GM21723 (cell line): Measurements from ENCODE around the gene ODAD3.
"Not testable (repeated sequence)": the region's sequence is repeated elsewhere in the genome, so short reads cannot be mapped to it uniquely, and the experiment has no call there.

Experiments used
- ATAC-seq: cut with Tn5 transposase; IDR thresholded peaks from one replicate; pipeline ENCODE4 v1.9.1; 2021; ENCODE audit warnings: mild to moderate bottlenecking, moderate library complexity; ENCODE audit not compliant: unreplicated experiment

Gene ODAD3

DNA sequence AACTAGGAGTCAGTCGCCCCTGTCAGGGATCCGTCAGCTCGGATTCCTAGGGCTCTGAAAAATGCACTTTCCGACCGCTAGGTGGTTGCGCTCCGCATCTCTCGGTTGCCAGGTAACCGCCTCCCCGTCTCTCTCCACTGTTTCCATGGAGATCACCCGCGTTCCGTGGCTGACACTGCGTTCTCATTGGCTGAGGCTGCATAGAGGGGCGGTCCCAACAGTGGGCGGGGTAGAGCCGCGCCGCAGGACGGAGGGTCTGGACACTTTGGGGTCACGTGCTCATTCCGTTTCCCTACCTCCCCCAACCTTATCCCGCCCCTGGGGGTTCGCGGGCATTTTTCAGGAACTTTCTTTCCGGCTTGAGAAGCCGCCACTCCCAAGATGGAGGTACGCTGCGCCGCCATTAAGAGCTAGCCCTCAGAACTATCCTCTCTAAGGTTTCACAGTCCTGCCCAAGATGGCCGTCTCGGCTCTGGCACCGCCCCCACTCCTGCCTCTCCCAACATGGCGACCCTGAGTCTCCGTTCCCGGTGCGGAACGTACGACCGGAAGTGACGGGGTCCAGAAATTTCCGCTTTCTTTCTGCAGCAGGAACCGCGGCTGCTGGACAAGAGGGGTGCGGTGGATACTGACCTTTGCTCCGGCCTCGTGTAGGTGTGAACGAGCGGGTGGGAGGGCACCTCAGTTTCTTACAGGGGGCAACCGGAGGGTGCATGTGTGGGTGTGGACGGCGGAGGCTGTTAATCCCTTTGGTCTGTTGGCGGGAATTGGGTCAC is at the start of gene ODAD3, which contains the start of gene PRKCSH:
ODAD3 (minus strand) TSS at position 65 of the 776 bp plus-strand sequence. CDS start 105 bp downstream, outside the sequence.
PRKCSH (plus strand) TSS at position 579 of the 776 bp plus-strand sequence. CDS start 483 bp downstream, outside the sequence.
- peak; percentile 88 for ATAC-seq

DNA sequence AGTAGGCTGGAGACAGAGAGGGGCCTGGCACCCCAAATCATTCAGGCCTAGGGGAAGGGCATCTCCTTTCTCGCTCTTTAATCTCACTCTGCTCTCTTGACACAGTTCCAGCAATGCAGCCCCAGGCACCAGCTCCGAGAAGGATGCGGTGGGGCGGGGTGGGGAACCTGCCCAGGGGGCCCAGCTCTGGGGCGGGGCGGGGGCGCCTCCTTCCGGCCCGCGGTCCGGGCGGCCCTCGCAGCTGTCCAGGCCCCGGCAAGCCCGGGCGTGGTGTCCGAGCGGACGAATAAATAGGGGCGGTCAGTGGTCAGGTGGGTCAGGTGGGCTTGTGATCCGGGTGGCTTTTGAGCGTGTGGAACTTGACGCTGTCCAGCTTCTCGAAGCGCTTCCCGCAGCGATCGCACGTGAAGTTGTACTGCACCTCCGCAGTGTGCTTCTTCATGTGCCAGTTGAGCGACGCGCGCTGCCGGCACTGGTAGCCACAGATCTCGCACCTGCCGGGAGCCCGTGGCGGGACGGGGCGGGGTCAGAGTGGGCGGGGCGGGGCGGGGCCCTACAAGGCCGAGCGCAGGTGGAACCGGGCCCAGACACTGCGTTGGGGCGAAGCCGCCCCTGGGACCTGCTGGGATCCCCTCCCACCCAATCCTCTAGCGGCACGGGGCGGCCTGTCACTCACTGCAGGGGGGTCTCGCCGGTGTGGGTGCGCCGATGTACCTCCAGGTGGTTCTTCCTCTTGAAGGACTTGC is 48.6 kb upstream of the ODAD3 start:
- ATAC-seq = no peak

DNA sequence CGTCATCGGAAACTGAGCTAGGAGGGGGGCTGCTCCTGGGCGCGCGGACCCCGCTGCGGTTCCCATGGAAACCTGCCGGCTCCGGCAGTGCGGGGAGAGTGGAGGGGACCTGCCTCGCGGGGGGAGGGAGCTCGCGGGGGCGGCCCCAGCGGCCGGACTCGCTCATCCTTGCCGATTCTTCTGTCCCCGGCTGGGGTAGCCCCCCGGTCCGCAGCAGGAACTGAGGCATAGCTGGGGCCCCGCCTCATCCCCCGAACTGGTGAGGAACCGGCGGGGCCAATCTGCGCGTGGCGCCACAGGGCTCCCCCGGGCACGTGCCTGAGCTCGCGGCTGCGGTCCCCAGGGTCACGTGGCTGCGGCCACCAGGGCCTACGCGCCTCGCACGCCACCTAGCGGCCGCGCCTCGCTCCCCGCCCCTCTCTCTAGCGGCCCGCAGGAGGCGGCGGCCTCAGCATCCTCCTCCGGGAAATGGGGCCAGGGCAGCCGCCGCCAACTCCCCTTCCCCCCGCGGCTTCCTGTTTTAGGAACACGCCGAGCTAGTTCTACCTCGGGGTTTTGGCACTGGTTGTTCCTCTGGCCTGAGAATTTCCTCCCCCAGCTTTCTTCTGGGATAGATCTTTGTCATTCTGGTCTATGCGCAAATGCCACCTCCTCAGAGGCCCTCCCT is 47.6 kb upstream of the ODAD3 start:
- peak; percentile 60 for ATAC-seq

DNA sequence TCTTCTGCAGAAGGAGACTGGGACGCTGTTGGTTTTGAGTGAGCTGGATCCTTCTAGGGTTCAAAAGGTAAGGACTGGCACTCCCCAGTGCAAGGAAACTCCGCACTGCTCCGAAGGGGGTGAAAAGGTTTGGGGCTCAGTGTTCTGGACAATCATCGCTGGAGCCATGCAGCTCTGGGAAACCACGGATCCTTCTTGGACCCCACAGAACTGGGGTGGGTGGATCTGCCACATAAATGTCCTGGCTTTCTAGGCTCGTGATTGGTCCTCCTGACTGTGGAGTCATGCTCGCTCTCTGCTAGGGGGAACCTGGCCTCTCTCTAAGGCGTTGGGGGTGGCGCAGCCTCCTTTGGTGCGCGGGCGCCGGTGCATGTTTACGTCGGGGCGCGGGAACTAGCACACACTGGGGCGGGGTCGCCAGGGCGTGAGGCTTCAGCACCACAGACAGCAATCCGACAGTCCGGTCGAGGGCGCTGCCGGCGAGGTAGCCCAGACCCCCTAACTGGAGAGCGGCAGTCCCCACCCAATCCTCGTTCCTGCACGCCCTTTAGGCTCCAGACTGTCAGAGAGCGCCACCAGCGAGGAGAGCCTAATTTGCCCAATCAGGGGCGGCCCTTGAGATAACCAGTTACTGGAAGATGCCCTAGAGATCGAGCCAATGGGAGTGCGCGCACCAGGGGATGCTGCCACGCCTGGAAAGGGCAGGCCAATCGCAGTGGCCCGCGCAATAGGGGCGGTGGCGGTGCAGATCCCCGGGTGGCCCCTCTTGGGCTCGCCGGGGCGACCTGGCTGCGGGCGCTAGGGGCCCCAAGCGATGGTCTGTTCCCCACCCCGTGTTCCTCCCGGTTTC is 46.8 kb upstream of the ODAD3 start:
- peak; percentile 66 for ATAC-seq

DNA sequence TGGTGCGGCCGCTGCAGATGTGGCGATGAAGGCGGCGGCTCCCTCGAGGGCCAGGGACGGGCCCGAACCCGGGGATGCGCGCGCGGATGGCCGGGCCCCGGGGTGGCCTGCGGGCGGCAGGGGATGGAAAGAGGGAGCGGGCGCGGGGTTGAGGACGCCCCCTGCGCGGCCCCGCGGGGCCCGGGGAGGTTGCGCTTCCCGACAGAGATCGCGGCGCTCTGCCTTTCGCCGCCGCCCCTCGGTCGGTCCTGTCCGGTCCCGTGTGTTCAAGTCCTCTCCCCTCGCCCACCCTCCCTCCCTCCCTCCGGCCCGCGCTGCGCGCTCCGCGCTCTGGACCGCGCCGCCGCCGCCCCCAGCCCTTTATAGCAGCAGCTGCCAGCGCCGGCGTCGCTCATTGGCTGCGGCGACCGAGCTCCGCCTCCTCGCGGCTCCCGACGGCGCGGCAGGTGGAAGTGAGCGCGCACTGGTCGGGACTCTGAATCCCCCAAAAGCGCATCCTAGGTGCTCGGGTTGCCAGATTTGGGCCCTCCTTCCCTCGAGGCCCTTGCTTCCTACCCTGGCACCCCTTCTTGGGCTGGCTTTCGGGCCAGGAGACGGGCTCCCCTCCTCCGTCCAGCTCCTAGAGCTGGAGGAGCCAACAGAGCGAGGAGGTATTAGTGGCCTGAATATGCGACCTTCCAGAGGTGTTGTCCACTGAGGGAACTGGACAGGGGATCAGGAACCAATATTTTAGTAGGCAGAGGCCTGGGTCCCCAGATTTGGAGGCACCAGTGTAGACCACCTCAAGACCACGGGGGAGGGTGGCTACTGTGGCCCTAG is 46.0 kb upstream of the ODAD3 start, which contains the start of gene ELAVL3:
ELAVL3 (minus strand) TSS at position 332 of the 819 bp plus-strand sequence. CDS start 438 bp downstream, outside the sequence.
- ATAC-seq = no peak

DNA sequence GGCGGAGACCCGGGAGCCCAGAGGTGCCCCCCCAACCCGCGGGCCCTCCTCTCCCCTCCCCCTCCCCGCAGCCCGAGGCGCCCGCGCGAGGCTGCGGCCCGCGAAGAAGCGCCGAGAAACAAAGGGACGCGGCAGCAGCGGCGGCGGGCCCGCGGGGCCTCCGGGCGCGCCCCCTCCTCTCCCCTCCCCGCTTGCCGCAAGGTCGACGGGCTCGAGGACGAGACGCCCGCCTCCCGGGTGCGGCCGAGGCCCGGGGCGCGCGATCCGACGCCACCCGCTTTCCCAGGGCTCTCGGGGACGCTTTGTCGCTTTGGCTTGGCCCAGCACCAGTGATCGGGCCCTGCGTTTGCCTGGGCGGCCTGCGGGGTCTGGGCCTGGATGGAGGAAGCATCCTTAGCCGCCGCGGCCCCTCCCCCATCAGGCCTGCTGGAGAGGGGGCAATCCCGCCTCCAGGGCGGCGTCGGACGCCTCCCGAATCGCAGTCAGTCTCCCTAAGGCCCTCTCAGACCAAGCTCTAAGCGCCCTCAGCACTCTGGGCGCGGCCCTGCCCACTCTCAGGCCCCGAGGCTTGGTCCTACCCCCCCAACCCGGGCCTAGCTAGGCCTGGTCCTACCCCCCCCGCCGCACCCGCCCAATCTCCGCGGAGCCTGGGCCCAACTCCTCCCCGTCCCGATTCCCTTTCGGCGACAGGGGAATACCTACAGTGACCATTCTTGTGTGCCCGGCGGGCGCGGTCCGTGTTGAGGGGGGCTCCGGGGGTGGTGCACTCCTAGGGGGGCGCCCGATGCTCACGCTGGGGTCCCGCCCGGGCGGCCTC is 45.2 kb upstream of the ODAD3 start:
- ATAC-seq = no peak

DNA sequence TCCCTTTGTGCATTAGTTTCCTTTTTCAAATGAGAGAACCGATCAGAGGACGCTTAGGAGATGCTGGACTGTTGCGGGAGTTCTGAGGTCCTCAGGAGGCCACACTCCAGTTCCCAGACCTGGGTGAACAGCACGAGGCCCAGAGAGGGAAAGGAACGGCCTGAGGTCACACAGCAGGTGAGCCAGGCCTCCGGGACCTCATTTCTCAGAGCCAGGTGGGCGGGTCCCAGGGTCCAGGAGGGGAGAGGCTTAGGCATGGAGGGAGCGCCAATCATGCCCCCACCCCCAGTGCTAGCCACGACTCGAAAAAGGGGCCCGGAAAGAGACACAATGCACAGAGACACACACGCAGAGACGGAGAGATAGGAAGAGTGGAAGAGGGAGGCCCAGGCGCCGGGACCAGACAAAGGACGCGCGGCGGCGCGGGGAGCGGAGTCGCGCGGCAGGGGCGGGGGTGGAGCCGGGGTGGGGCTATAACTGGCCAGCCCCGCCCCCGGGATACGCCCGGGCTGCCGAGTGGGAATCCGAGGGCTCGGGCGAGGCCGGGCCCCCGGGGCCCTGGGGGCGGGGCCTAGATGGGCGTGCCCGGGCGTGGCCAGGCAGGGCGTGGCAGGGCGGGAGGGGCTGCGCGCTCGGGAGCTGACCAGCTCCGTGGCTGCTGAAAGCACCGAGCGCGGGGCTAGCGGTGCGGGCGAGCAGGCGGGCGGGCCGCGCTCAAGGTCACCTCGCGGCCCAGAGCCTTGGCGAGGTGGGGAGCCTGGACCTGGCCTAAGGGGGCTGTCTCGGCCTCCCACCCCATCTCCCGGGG is 44.4 kb upstream of the ODAD3 start:
- ATAC-seq = no peak

DNA sequence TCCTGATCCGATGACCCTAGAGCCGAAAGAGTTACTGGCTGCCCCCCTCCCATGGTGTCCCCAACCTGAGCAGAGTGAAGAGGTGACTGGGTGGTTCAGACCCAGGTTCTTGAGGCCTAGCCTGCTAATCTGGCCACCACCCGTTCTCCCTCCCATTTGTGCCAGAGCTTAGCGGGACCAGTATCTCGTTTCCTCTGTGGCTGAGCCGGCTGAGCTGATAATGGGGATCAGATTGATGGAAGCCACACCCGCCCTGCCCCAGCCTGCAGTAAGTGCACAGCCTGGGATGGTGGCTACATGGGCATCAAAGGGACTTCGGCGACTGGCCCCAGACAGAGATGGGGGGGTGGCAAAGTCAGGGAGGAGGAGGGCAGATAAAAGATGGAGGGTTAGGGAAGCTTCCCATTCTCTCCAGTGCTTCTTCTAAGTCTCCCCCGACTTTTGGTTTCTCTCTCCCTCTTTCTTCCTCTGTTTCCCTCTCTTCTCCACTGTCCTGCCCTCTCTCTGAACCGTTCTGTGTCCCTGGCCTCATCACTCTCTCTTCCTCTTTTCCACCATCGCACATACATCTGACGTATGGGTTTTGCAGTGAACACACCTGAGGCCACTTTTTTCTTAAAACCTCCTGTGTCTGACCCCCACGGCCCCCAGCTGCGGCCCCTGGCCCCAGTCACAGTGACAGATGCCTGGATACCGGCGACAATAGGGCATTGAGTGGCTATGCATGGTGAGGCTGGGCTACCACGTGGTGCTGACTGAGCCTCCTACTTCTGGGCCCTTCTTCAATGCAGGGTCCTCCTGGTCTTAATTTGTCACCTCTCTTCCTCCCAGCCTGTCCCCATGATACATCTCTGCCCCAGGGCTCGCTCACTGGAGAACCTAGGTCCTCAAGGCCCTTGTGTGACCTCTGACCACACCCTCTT is 43.5 kb upstream of the ODAD3 start:
- ATAC-seq = no peak

DNA sequence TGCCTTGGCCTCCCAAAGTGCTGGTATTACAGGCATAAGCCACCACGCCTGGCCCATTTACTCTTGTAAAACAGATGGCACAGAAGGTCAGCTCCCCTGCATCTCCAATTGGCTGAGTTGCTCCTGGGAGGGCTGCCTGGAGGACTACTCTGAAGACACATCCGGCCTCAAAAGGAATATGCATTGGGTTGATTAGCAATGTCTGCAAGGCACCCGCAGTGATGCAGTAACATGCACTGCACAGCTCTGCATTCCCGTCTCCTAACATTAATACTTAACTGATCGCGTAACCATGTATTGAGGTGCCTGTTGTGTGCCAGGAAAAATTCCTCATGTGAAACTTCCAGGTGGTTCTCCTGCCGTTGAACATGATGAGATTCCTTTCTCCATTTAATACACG is 40.9 kb upstream of the ODAD3 start:
- ATAC-seq = no peak

DNA sequence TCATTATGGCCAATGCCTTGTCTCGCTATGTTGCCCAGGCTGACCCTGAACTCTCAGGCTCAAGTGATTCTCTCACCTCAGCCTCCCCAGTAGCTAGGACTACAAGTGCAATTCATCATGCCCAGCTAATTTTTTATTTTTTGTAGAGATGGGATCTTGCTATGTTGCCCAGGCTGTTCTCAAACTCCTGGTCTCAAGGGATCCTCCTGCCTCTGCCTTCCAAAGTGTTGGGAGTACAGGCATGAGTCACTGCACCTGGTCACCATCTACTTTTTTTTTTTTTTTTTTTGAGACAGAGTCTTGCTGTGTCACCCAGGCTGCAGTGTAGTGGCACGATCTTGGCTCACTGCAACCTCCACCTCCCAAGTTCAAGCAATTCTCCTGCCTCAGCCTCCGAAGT is 40.4 kb upstream of the ODAD3 start:
- ATAC-seq = not testable (repeated sequence)

DNA sequence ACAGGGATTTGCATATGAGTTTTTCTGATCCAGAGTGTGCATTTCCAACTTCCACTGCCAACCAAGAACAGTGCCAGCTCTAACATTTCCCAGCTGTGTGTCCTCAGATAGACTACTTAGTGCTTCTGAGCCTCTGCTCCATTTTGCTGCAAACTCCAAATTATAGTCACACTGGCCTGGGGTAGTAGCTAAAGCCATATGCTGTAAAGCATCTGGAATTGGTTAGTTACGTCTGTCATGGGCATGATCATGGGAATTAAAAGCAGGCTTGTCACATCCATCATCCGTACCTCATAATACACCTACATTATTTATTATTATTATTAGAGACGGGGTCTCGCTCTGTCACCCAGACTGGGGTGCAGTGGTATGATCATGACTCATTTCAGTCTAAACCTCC is 38.8 kb upstream of the ODAD3 start:
- no peak for ATAC-seq

DNA sequence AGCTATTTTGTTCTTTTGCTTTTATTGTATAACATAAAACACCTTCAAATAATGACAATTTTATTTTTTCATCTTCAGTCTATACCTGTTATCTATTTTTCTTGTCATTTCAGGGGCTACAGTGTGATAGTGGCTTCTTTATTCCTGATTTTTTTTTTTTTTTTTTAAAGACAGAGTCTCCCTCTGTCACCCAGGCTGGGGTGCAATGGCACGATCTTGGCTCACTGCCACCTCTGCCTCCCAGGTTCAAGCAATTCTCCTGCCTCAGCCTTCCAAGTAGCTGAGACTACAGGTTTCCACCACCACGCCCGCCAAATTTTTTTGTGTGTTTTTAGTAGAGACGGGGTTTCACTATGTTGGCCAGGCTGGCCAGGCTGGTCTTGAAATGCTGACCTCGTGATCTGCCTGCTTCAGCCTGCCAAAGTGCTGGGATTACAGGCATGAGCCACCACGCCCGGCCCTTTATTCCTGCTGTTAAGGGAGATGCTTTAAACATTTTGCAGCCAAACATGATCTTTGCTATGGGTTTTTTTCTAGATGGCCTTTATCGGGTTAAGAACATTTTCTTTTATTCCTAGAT is 33.4 kb upstream of the ODAD3 start:
- not testable (repeated sequence) for ATAC-seq

DNA sequence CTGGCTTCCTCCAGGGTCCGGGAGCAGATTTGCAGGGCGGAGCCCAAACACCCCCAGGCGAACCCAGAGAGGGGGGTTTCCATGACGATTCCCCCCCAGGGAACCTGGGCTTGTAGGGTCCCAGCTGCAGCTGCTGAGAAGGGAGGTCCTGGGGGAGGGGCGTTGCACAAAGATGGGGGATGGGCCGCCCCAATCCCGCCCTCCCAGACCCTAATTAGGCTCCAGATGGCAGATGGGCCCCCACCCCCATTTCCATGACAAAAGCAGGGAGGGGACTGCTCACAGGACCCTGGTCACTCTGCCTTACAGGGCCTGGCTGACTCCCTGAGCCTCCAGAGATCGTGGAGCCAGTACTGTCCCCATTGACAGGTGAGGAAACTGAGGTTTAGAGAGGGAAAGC is 30.7 kb upstream of the ODAD3 start:
- ATAC-seq = no peak

DNA sequence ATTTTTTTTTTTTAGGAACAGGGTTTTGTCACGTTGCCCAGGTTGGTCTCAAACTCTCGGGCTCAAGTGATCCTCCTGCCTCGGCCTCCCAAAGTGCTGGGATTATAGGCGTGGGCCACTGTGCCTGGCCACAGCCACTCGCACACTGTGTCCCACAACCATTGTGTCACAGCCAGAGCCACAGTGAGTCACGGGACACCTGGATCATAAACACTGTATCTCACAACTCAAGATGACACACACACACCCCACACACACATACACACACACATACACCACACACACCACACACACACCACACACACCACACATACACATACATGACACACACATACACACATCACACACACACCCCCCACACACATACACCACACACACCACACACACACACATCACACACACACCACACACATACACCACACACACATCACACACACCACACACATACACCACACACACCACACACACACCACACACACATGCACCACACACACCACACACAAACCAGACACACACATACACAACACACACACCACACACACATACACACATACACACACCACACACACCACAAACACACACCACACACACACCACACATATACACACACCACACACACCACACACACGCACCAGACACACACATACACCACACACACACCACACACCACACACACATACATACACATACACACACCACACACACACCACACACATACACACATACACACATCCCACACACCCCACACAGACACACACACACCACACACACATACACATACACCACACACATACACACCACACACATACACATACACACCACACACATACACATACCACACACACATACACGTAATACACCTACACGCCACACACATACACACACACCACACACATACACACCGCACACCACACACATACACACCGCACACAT is 29.7 kb upstream of the ODAD3 start:
- ATAC-seq = no peak

DNA sequence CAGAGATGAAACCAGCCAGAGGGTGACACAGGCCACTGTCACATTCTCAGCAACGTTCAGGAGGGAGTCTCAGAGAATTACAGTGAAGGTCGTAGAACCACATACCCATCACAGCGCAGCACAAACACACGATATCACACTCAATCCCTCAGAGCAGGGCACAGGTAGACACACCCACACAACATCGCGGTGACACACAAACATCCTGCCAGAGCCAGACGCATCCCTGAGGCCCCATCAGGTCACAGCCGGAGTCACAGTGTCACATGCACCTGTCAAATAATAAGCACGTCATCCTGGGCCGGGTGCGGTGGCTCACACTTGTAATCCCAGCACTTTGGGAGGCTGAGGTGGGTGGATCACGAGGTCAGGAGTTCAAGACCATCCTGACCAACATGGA is 28.5 kb upstream of the ODAD3 start:
- ATAC-seq = no peak
